SU-DHL-6 (cell line): ENCODE data around the gene PPCS.
A peak's percentile ranks its signal among the peaks of the same experiment; 100 is the strongest.

Experiments used
- H2AFZ ChIP-seq: fragments of 200-600 bp; sonication (generic); 2 replicates; pipeline ENCODE4 v1.6.1; 2014; ENCODE audit warnings: low read depth, mild to moderate bottlenecking, moderate library complexity, mixed read lengths, antibody characterized with exemption, low read length; ENCODE audit not compliant: severe bottlenecking
- H3F3A ChIP-seq: fragments of 200-600 bp; shearing (Covaris generic); 2 replicates; pipeline ENCODE4 v1.6.0; 2016; ENCODE audit warnings: antibody characterized with exemption, mild to moderate bottlenecking; ENCODE audit not compliant: insufficient read depth
- H3K27ac ChIP-seq: fragments of 200-600 bp; sonication (generic); 2 replicates; pipeline ENCODE4 v1.5.1; 2016; ENCODE audit warnings: low read depth, mild to moderate bottlenecking, low read length, moderate library complexity, mixed read lengths
- H3K27me3 ChIP-seq: fragments of 200-600 bp; sonication (generic), shearing (Covaris generic); 2 replicates; pipeline ENCODE4 v1.6.0; 2014; ENCODE audit warnings: mild to moderate bottlenecking, low read length
- H3K36me3 ChIP-seq: fragments of 200-600 bp; sonication (generic); 2 replicates; pipeline ENCODE4 v1.6.1; 2014; ENCODE audit warnings: mild to moderate bottlenecking, low read length, mixed read lengths
- H3K4me2 ChIP-seq: fragments of 300-600, 200-600 bp; shearing (Covaris generic), sonication (generic); 2 replicates; pipeline ENCODE4 v1.6.0; 2014; ENCODE audit warnings: low read length, low read depth, mild to moderate bottlenecking; ENCODE audit not compliant: poor library complexity, severe bottlenecking
- H3K4me3 ChIP-seq: fragments of 200-600 bp; sonication (generic); 2 replicates; pipeline ENCODE4 v1.5.1; 2014; ENCODE audit warnings: antibody characterized with exemption, low read length, mild to moderate bottlenecking, mixed read lengths; ENCODE audit not compliant: insufficient read depth, poor library complexity, severe bottlenecking
- H3K79me2 ChIP-seq: fragments of 200-600 bp; sonication (generic); 2 replicates; pipeline ENCODE4 v1.6.1; 2014; ENCODE audit warnings: mild to moderate bottlenecking, low read length, moderate library complexity; ENCODE audit not compliant: insufficient read depth
- H3K9ac ChIP-seq: fragments of 200-600 bp; sonication (generic); 2 replicates; pipeline ENCODE4 v1.7.0; 2014; ENCODE audit warnings: mild to moderate bottlenecking, low read length
- H3K9me2 ChIP-seq: fragments of 200-600 bp; sonication (generic); replicated peaks from 2 replicates; pipeline ENCODE4 v1.6.1; 2014; ENCODE audit warnings: low read length; ENCODE audit not compliant: insufficient read depth
- H3K9me3 ChIP-seq: fragments of 200-600 bp; sonication (generic); 2 replicates; pipeline ENCODE4 v1.6.1; 2014; ENCODE audit warnings: low read length, mixed read lengths; ENCODE audit not compliant: insufficient read depth
- H4K20me1 ChIP-seq: fragments of 200-600 bp; sonication (generic); 2 replicates; pipeline ENCODE4 v1.6.1; 2014; ENCODE audit warnings: low read depth, mild to moderate bottlenecking, antibody characterized with exemption, low read length, moderate library complexity, mixed read lengths
- EZH2phosphoT487 ChIP-seq: fragments of 200-600 bp; sonication (generic), shearing (Covaris generic); conservative IDR thresholded peaks from 2 replicates; pipeline ENCODE4 v1.6.1; 2018; ENCODE audit warnings: mild to moderate bottlenecking, antibody characterized with exemption, low read length, moderate library complexity, mixed read lengths
- TF ChIP-seq, protein P1 (sequence below): fragments of 200-600 bp; sonication (generic); IDR thresholded peaks from one replicate; pipeline ENCODE4 v1.5.1; 2017; ENCODE audit warnings: antibody characterized with exemption, mild to moderate bottlenecking, low read length, moderate library complexity; ENCODE audit not compliant: insufficient read depth, poor library complexity, severe bottlenecking

The PPCS gene

DNA sequence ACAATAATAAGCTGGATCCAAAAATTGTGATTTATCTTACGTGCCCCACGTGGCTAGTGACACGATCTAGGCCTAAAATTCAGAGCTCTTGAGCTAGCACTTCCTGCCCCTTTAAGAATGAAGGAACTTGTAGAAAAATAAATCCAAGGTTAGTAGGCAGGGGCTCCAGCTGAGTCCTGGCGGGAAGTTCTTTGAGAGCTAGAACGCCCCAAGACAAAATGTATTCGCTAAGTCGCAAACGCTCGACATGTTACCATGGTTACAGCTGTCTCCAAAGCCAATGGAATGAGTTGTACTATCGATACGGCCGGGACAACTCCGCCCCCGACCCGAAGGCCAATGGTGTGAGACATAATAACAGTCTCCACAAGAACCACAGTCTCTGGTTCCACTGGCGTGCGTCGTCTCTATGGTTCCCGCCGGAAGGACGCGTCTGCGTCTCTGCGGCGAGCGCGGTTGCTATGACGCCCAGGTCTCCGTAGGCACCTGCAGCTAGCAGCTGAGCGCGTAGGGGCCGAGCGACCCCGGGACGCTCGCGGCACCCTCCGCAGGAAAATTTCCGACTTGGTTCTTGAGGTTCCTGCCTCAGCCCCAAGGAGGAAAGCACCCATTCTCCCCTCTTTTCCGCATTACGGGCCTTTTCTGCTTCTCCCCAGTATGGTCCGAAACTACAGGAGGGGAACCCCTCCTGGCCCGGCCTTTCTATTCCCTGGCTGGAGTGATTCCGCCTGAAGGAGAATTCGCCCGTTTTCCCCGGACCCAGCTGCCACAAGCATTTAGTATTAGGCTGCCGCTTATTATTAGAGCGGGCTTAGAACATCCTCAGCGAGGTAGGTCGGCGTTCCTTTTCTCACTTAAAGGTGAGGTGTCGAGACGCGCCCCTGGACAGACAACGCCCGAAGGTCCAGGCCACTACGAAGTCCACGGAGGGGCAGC lies 6.8 kb downstream of the PPCS start, which contains the start of gene CCDC30:
Gene CCDC30 (plus strand): TSS at position 459 of the 936 bp plus-strand sequence. CDS start 17,266 bp downstream, outside the sequence.
- peak within 1 kb of the TSS; percentile 44 for H2AFZ ChIP-seq
- TF ChIP-seq, protein P1, sequence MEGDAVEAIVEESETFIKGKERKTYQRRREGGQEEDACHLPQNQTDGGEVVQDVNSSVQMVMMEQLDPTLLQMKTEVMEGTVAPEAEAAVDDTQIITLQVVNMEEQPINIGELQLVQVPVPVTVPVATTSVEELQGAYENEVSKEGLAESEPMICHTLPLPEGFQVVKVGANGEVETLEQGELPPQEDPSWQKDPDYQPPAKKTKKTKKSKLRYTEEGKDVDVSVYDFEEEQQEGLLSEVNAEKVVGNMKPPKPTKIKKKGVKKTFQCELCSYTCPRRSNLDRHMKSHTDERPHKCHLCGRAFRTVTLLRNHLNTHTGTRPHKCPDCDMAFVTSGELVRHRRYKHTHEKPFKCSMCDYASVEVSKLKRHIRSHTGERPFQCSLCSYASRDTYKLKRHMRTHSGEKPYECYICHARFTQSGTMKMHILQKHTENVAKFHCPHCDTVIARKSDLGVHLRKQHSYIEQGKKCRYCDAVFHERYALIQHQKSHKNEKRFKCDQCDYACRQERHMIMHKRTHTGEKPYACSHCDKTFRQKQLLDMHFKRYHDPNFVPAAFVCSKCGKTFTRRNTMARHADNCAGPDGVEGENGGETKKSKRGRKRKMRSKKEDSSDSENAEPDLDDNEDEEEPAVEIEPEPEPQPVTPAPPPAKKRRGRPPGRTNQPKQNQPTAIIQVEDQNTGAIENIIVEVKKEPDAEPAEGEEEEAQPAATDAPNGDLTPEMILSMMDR = no peak
- TF ChIP-seq EZH2phosphoT487 = no peak
- no peaks in the 10 kb centered on the region for H3K9me3 ChIP-seq
- H3K9me2 ChIP-seq = no peaks in the 10 kb centered on the region
- peak within 1 kb of the TSS; percentile 51 for H3K4me2 ChIP-seq
- H3K27me3 ChIP-seq = no peaks in the 10 kb centered on the region
- H4K20me1 ChIP-seq = no peaks in the 10 kb centered on the region
- peaks cover 6% of the 10 kb centered on the region; the same call in 1 of the 2 replicates for H3K36me3 ChIP-seq
- peak within 1 kb of the TSS; percentile 29 for H3K4me3 ChIP-seq
- H3K9ac ChIP-seq = no peak within 1 kb of the TSS
- H3K27ac ChIP-seq = no peak within 1 kb of the TSS
- H3F3A ChIP-seq = no peaks in the 10 kb centered on the region; the same call in 1 of the 2 replicates
- peaks cover under 1% of the 10 kb centered on the region; the same call in 1 of the 2 replicates for H3K79me2 ChIP-seq

DNA sequence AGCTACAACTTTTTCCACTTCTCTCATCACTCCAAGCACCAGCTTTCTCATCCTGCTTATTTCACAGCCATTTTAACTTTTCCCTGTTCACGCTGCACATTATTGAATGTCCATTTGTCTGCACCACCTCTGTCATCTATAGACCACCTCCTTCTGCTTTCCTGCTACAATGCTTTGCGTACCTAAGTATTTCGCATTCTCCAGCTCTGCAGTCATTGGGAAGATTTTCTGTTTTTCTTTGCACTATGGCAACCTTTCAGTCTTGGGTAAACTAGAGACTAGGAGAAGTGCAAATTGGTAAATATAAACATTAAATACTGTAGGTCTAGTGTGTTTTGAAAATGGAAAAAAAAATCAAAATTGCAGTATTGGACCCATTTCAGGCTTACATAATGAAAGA lies 7.6 kb downstream of the PPCS start:
- TF ChIP-seq EZH2phosphoT487 = no peak
- TF ChIP-seq, protein P1 = no peak
- H3K4me3 ChIP-seq = no peak overlapping the region
- H3K9ac ChIP-seq = no peak overlapping the region

DNA sequence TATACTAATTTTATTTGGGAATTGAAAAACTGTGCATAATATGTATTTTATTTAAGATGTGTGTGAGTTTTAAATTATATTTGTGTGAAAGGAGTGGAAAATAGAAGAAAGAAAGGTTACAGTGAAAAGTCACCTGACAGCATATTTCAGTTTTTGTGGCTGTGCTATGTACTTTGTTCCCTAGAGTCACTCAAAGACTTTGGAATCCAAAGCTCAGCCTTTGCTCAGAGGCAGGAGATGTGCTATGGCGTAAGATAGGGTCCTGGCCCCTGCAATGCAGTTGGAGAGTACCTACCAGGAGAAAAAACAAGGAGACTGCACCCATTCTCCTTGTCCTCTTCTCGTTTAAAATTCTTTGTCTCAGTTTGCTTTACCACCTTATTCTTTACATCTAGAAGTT lies 9.7 kb downstream of the PPCS start:
- Histone ChIP-seq H3K9ac (no peak overlapping the region), H3K27ac (no peak overlapping the region), H3K9me3 (no peaks in the 10 kb centered on the region), H3K4me2 (no peak overlapping the region), H3K9me2 (no peaks in the 10 kb centered on the region), H3K36me3 (no peaks in the 10 kb centered on the region), H2AFZ (no peak overlapping the region), H3K79me2 (no peaks in the 10 kb centered on the region), H3K4me3 (no peak overlapping the region), H4K20me1 (no peaks in the 10 kb centered on the region), H3K27me3 (no peaks in the 10 kb centered on the region), H3F3A (no peaks in the 10 kb centered on the region; the same call in 1 of the 2 replicates)
- TF ChIP-seq, protein P1 = no peak
- TF ChIP-seq EZH2phosphoT487 = no peak

More for the DNA sequence above, 7.6 kb downstream of the PPCS start:
- Histone ChIP-seq H2AFZ (no peak overlapping the region), H3K27ac (no peak overlapping the region), H3K27me3 (no peaks in the 10 kb centered on the region), H3K9me3 (no peaks in the 10 kb centered on the region), H3K79me2 (no peaks in the 10 kb centered on the region), H3K4me2 (no peak overlapping the region), H3K9me2 (no peaks in the 10 kb centered on the region), H4K20me1 (no peaks in the 10 kb centered on the region), H3F3A (no peaks in the 10 kb centered on the region; the same call in 1 of the 2 replicates), H3K36me3 (peaks cover 6% of the 10 kb centered on the region; the same call in 1 of the 2 replicates)
